ENCODE measurements around the gene PLA2G4E.

PLA2G4E gene

GRCh38 chr15:41993472-41994170 lies 27.2 kb downstream of the PLA2G4E start:
- no peak for DNase-seq (ENCODE audit: extremely low read depth, insufficient read length)
- no peak for TF ChIP-seq CTCF (IDR thresholded peaks at IDR 0.05; ENCODE audit: insufficient read depth, low read length, poor library complexity, severe bottlenecking)
- H3K36me3 ChIP-seq (ENCODE audit: control insufficient read depth, insufficient read depth, low read length): no peaks in the 10 kb centered on the region
- no peaks in the 10 kb centered on the region for H3K27me3 ChIP-seq (replicated peaks; ENCODE audit: control insufficient read depth, insufficient read depth, low read length)
- no peak overlapping the region for H3K4me3 ChIP-seq (replicated peaks; ENCODE audit: low read depth, low read length)

- no peaks in the 10 kb centered on the region for H3K36me3 ChIP-seq (ENCODE audit: control insufficient read depth, insufficient read depth, low read length)
- H3K4me3 ChIP-seq (replicated peaks; ENCODE audit: low read depth, low read length): no peak overlapping the region
- H3K27me3 ChIP-seq (replicated peaks; ENCODE audit: control insufficient read depth, insufficient read depth, low read length): no peaks in the 10 kb centered on the region
- DNase-seq (ENCODE audit: extremely low read depth, insufficient read length): no peak
- no peak for TF ChIP-seq CTCF (IDR thresholded peaks at IDR 0.05; ENCODE audit: insufficient read depth, low read length, poor library complexity, severe bottlenecking)
Observed at GRCh38 chr15:41992803-41993190, 28.0 kb downstream of the PLA2G4E start.

- no peak for DNase-seq (ENCODE audit: extremely low read depth, insufficient read length)
- Histone ChIP-seq H3K27me3 (replicated peaks; ENCODE audit: control insufficient read depth, insufficient read depth, low read length) (no peaks in the 10 kb centered on the region), H3K4me3 (replicated peaks; ENCODE audit: low read depth, low read length) (no peak overlapping the region), H3K36me3 (ENCODE audit: control insufficient read depth, insufficient read depth, low read length) (no peaks in the 10 kb centered on the region)
- TF ChIP-seq CTCF (IDR thresholded peaks at IDR 0.05; ENCODE audit: insufficient read depth, low read length, poor library complexity, severe bottlenecking): no peak
Observed at GRCh38 chr15:41992151-41992802, 28.6 kb downstream of the PLA2G4E start.

GRCh38 chr15:41990691-41991090 lies 30.2 kb downstream of the PLA2G4E start:
- TF ChIP-seq CTCF (IDR thresholded peaks at IDR 0.05; ENCODE audit: insufficient read depth, low read length, poor library complexity, severe bottlenecking): no peak
- no peaks in the 10 kb centered on the region for H3K27me3 ChIP-seq (replicated peaks; ENCODE audit: control insufficient read depth, insufficient read depth, low read length)
- no peaks in the 10 kb centered on the region for H3K36me3 ChIP-seq (ENCODE audit: control insufficient read depth, insufficient read depth, low read length)
- no peak overlapping the region for H3K4me3 ChIP-seq (replicated peaks; ENCODE audit: low read depth, low read length)
- no peak for DNase-seq (ENCODE audit: extremely low read depth, insufficient read length)

- no peaks in the 10 kb centered on the region for H3K27me3 ChIP-seq (replicated peaks; ENCODE audit: control insufficient read depth, insufficient read depth, low read length)
- no peaks in the 10 kb centered on the region for H3K36me3 ChIP-seq (ENCODE audit: control insufficient read depth, insufficient read depth, low read length)
- TF ChIP-seq CTCF (IDR thresholded peaks at IDR 0.05; ENCODE audit: insufficient read depth, low read length, poor library complexity, severe bottlenecking): no peak
- no peak overlapping the region for H3K4me3 ChIP-seq (replicated peaks; ENCODE audit: low read depth, low read length)
- no peak for DNase-seq (ENCODE audit: extremely low read depth, insufficient read length)
Observed at GRCh38 chr15:41990243-41990605, 30.6 kb downstream of the PLA2G4E start.
